Ramos (cell line): ENCODE data around the gene THRSP.
"Not testable (repeated sequence)": the region's sequence is repeated elsewhere in the genome, so short reads cannot be mapped to it uniquely, and the experiment has no call there.

ENCODE experiments used
- in situ Hi-C: fragments of 300-500 bp; cut with MboI; formaldehyde crosslinking; loops from one replicate; pipeline ENCODE4 v1.14.3; 2022; ENCODE audit warnings: low sequenced_read_pairs; ENCODE audit not compliant: unreplicated experiment

The THRSP gene

GRCh38 chr11:78061921-78062311 lies 1.7 kb upstream of the THRSP start:
- in situ Hi-C loops = no loop called here

- in situ Hi-C loops = no loop called here
These were observed 990 bp upstream of the THRSP start for GRCh38 chr11:78062671-78063070.

GRCh38 chr11:78065203-78065602 lies 1.5 kb downstream of the THRSP start:
- in situ Hi-C loops = no loop called here

- in situ Hi-C loops = no loop called here
These were observed 2.8 kb downstream of the THRSP start for GRCh38 chr11:78066471-78066870.

- in situ Hi-C loops = no loop called here
These were observed 4.0 kb downstream of the THRSP start for GRCh38 chr11:78067704-78068103.

DNA sequence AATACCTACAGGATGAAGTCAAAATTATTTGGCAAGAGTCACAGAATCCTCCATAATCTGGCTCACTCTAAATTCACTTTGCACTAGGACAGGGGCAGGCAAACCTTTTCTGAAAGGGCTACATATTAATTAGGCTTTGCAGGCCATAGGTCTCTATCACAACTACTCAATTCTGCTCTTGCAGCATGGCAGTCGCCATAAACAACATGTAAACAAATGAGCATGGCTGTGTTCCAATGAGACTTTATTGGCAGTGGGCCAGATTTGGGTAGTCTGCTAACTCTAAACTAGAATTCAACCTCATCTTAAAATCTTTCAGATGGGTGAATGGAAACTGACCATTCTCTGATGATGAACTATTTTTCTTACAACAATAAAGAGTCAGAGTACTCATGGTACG lies 5.8 kb downstream of the THRSP start:
- in situ Hi-C loops = no loop called here

DNA sequence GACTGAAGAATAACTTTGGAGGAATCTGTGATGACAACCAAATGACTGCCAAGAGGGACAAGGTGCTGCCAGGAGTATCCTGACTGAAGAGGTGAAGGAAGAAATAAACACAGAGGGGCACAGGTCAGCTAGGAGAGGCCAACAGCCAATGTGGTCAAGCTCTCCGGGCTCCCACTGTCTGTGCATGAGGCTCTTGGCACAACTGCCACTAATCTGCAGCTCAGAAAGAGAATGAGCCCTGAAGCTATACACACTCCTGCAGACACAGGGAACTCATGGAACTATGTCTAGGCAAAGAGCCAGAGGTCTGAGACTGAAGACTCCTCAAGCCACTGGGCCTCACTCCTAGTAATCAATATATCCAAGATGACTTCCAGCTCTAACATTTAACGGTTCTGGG lies 7.0 kb downstream of the THRSP start:
- in situ Hi-C loops = no loop called here

GRCh38 chr11:78071717-78072116 lies 8.1 kb downstream of the THRSP start:
- in situ Hi-C loops = no loop called here

- in situ Hi-C loops = no loop called here
These were observed 8.8 kb downstream of the THRSP start for GRCh38 chr11:78072455-78072854.

DNA sequence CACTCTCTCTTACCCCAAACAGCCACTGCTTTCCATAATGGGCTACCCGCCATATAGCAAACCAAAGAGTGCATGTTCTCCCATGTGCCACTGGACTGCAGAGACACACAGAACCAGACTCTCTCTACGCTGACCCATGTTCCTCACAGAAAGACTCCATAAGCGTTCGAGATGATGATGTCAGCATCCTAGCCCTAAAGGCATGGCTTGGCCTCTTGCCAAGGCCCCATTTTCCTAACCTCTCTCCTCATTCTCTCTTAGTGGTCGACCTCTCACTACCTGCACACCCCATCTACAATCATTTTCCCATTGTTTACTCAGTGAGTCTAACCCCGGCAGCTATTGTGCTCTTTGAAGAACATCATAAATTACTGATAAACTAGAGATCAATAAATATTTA lies 11.1 kb downstream of the THRSP start:
- in situ Hi-C loops = no loop called here

GRCh38 chr11:78076733-78077403 lies 13.2 kb downstream of the THRSP start:
- in situ Hi-C loops = no loop called here

GRCh38 chr11:78077592-78077991 lies 13.9 kb downstream of the THRSP start:
- in situ Hi-C loops = not testable (repeated sequence)

- in situ Hi-C loops = no loop called here
These were observed 14.8 kb downstream of the THRSP start for GRCh38 chr11:78078218-78079167.

- in situ Hi-C loops = no loop called here
These were observed 15.8 kb downstream of the THRSP start, which contains the start of gene NDUFC2 for GRCh38 chr11:78079232-78080083. Gene NDUFC2 (minus strand): TSS chr11:78079862. CDS start chr11:78079744, 118 bp downstream.

GRCh38 chr11:78080084-78080817 lies 16.6 kb downstream of the THRSP start:
- in situ Hi-C loops = no loop called here

GRCh38 chr11:78080818-78081495 lies 17.3 kb downstream of the THRSP start:
- in situ Hi-C loops = no loop called here

DNA sequence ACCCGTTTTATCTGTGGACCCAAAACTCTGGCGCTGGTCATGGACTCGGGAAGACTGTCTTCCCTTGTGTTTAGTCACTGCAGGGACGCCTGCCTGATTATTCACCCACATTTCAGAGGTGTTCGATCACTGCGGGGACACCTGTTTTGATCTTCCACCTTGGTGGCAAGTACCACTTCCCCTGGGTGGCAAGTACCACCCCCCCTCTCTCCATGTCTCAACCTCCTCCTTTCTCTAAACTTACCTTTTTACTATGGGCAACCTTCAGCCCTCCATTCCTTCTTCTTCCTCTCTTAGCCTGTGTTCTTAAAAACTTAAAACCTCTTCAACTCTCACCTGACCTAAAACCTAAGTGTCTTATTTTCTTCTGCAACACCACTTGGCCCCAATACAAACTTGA lies 17.9 kb downstream of the THRSP start:
- in situ Hi-C loops = no loop called here

GRCh38 chr11:78082146-78082545 lies 18.5 kb downstream of the THRSP start:
- in situ Hi-C loops = no loop called here

GRCh38 chr11:78083021-78083420 lies 19.4 kb downstream of the THRSP start:
- in situ Hi-C loops = no loop called here
